NCI-H2196 (cell line): ENCODE data around the gene NOTCH2NLA.
"Not testable (repeated sequence)": the region's sequence is repeated elsewhere in the genome, so short reads cannot be mapped to it uniquely, and the experiment has no call there.

ENCODE experiments used
- DNase-seq: peaks from one replicate; lab custom pipeline; 2025; ENCODE audit not compliant: unreplicated experiment; lab: John Stamatoyannopoulos, UW

The NOTCH2NLA gene

DNA sequence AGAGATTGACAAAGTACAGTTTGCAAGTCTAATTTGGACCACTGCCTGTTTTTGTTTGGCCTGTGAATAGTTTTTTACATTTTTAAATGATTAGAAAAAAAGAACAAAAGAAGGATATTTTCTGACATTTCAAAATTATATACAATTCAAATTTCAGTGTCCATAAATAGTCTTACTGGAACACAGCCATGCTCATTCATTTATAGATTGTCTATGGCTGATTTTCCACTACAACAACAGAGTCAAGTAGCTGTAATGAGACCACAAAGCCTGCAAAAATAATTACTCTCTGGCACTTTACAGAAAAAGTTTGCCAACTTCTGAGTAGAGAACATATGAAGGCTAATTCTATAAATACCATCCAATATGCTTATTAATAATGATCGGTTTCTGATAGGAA is 61.1 kb downstream of the NOTCH2NLA start:
- not testable (repeated sequence) for DNase-seq

DNA sequence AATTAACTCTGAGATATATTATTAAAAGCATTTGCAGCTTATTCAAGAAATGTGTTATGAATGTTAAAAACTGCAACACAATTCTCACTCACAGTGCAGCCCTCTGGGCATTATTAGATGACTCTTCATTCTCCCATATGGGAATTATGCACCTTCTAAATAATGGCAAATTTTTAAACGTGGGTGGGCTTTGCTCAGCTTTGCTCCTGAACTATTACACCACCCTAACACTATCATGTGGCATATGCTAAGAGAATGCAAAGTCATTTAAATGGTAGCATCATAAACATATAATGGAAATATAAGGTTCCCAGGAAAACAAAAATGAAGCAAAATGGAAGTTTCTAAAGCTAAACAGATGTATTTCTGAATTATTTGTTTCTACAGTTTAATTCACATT is 61.5 kb downstream of the NOTCH2NLA start:
- DNase-seq: not testable (repeated sequence)

DNA sequence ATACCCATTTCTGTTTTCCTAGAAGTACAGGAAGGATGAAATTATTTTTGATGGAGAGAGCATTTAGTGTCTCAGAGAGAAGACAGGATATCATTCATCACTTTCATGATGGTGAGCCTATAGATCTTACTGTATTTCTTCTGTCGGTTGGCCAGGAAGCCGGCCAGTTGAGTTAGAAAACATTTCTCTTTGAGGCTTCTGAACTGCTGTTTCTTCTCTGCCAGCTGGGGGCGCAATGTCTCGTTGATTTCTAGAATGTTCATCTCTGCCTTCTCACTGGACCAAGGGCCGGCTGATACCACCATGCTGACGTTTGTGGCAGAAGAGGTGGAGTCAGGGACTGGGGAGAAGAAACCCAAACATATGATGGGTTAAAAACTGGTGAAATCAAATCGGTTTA is 84.4 kb downstream of the NOTCH2NLA start, which contains the start of gene NBPF10:
Gene NBPF10 (minus strand): TSS at position 340 of the 400 bp plus-strand sequence. CDS start 35 bp downstream, at position 305.
- DNase-seq: not testable (repeated sequence)
